Mesenteric fat pad (tissue), 1 donor: ENCODE measurements around the gene LECT2. TPM values are rescaled to one million over a fixed set of nuclear protein-coding genes. Genes with fewer than 3 reads are reported as not detected.

Source experiments
- DNase-seq: peaks from one replicate; pipeline ENCODE4 v3.0.0-alpha.2; 2020; ENCODE audit warnings: low spot score
- long read RNA-seq: library from polyadenylated mRNA; unstranded; transcript quantifications from one replicate; pipeline ENCODE4 v2.0.0, GENCODE V29; 2020
- total RNA-seq: library from RNA; stranded (reverse); fragmentation: NEBNext Ultra II Directional; extraction: Animal tissue kit (Norgen Biotek cat#: 25700); gene quantifications from one replicate; pipeline ENCODE4 v1.2.1, GENCODE V29; 2021
- donor health status: DM: yes; HTN: yes; CAD: no.

The LECT2 gene
- total RNA-seq: not detected
- long read RNA-seq, partial matches to known transcripts: 0 of 3 reads
- long read RNA-seq, other reads (novel, unspliced or antisense): 3 of 3 reads

DNA sequence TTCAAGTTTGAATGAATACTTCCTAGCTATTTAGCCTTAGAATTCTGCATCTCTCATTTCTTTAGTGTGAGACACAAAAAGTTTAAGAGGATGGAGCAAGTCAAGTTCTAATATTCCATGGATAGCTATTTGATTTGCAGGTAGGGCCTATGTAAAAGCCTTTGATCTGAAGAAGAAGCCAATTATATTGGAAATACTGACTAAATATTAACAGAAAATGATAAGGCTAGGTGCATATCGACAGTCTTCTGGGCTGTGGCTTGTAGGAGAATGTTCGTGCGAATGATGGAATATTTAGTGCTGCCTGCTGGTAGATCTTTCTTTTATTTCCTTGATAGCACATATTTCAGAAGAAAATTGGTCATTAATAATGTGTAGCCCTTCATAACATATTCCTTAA, at the start of gene LECT2:
LECT2 (minus strand) TSS at position 85 of the 400 bp plus-strand sequence. CDS start 150 bp downstream, outside the sequence.
- DNase-seq: no peak

DNA sequence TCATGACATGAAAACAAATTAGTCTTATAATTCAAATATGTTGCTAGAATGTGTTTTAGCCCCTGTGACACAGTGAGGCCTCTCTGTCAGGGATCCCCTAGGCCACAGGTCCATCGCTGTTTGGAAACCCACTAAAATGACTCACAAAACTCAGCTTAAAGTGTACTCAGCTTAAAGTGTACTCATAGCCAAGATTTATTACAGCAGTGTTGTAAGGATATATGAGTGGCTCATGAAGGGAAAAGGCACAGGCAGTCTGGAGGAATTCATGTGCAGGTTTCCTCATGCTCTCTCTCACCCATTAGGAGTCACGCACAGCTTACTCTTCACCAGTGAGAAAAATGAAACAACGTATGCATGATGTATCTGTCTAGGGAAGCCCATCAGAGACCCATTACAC, 49.7 kb upstream of the LECT2 start:
- no peak for DNase-seq

DNA sequence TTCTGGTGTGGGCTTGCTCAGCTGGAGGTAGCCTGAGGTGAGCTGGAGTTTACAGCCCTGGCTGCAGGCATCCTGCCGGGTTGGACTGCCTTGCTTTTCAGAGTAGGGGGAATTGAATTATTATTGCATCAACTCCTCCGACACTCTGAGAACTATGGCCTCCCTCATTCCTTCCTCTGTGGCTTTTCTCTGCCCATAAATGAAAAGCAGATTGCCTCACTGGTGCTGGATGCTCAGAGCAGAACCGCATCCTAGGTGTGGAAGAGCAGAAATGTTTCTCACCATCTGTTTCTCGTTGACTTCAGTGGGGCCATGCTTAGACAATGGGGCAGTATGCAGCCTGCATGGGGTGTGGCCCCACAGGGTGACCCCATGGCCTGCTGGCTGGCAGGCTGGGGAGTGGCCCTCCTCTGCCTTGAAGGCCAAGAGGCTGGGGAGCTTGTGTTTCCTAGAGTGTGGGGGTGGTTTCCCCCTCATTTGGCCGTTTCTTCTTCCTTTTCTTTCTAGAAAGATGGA, 46.7 kb upstream of the LECT2 start:
- DNase-seq: no peak

DNA sequence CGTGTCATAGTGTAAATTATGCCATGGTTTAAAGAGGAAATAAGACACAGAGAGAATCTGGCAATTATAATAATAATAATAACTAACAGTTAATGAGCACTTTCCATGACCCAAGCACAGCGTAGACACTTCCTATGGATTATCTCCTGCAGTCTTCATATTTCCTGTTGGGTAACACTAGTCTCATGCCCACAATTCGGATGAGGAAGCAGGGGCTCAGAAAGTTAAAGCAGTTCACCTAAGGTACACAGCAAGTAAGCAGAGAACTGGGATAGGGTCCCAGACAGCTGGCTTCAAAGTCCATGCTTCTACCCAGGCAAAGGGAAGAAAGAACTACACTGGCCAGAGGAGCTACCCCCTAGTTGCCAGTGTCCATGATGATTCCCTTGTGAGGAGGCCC, 46.1 kb upstream of the LECT2 start:
- DNase-seq: no peak

DNA sequence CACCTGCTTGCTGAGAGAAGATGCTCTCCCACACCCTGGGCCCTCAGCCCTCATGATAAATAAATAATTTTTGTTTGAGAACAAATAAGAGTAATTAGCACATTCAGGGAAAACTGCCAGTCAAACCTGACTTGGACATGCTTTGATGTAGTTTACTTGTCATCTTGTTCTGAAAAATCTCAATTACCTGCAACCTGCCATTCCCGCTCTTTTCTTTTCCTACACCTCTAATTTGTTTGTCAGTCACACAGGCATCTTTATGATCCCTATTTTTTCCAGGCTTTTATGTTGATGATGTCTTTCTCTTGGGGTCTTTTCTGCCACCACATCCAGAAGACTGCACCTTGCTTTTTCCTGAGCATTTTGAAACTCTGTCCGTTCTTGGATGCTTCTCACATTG, 45.4 kb upstream of the LECT2 start:
- no peak for DNase-seq

DNA sequence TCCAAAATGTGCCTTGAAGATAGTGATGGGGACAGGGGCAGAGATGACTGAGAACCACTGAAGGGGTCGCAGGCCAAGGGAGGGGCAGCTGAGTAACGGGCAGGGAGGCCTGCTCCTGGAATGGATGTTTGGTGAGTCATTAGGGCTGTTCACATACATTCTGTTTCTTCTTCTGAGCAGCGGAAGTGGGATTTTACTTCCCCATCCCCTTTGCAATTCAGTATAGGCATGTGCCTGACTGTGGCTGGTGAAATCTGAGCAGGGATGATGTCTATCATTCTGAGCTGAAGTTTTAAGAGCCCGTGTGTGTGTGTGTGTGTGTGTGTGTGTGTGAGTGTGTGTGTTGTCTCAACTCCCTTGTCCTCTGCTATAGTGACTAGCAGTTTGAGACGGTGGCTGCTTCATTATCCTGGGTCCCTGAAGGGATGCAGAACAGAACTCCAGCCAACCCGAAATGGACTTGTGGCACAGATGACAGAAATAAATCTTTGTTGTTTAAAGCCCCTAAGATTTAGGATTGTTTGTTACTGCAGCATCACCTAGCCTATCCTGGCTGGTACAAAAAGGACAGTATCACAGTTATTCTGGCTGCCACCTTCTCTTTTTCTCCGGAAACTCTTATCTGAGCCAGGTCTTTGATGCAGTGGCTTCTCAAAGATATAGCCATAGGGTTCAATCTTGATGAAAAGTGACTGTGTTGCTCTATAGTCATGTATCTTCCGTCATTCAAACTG, 44.8 kb upstream of the LECT2 start:
- no peak for DNase-seq

DNA sequence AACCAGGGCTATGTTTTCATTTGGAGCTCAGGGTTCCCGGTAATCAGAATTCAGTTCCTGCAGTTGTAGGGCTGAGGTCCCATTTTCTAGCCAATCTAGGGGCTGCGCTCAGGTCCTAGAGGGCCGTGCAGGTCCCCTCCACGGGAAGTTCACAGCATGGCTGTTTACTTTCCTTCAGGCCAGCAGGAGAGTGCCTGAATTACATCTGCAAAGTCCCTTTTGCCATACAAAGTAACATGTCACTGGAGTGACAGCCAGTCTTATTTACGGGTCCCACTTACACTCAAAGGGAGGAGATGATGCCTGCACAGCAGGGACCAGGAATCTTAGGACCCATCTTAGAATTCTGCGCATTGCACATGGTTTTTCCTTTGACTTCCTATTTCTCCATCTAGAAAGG, 44.1 kb upstream of the LECT2 start:
- no peak for DNase-seq

DNA sequence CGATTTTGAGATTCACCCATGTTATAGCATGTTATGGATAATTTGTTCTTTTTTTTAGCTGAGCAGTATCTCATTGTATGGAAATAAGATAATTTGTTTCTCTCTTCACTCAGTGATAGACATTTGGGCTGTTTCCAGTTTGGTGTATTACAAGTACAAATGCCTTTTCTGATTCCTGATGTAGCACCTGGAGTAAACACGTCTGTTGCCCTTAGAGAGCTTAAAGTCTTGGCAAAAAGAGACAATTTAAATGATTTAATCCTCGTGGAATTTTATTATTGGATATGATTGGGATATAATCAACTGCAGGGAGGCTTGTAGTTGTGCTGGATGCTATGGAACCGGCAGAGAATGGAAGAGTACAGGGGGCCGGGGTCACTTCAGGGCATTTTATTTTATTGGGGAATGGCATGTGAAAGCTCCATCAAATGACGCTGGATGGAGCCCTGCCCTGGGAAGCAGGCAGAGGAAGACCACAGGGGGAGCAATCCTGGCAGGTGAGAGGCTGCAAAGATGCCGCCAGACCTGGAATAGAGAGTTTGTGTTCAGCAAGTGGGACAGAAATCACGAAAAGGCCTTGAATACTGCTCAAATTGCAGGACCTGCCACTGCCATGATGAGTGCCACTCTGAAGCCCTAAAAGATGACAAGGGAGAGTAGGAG, 43.0 kb upstream of the LECT2 start:
- no peak for DNase-seq

DNA sequence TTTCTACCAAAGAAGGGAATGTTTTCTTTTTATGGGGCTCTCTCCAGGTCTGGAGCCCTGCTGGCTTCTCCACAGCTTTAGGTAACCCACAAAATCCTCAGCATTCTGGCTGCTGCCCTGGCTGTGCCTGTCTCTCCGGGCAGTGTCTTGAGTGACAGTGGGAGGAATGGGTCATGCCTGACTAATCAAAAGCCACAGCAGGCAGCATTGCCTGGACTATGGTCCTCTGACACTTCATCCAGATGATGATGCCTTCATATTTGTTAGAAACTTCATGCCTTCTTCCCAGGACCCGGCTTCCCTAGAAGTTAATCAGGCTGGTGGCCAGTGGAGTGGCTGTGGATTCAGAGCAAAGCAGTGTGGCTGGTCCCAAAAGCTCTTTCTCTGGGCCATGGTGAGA, 41.8 kb upstream of the LECT2 start:
- DNase-seq: no peak

DNA sequence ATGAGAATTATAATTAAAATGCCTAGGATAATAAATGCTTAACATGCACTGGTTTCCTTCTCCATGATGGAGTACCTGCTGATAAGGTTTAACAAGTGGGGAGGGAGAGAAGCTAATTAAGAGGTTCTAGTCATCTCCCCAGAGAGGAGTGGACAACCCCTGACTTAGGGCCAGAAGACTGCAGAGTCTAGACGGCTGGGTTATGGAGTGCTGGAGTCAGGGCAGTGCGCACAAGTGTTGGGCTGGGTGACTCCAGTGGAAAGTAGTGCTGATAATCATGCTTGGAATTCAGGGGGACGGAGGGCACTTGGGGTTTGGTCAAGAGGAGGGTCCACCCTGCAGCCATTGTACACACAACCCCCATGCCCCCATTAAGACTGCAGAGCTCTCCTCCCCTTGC, 41.2 kb upstream of the LECT2 start:
- no peak for DNase-seq

DNA sequence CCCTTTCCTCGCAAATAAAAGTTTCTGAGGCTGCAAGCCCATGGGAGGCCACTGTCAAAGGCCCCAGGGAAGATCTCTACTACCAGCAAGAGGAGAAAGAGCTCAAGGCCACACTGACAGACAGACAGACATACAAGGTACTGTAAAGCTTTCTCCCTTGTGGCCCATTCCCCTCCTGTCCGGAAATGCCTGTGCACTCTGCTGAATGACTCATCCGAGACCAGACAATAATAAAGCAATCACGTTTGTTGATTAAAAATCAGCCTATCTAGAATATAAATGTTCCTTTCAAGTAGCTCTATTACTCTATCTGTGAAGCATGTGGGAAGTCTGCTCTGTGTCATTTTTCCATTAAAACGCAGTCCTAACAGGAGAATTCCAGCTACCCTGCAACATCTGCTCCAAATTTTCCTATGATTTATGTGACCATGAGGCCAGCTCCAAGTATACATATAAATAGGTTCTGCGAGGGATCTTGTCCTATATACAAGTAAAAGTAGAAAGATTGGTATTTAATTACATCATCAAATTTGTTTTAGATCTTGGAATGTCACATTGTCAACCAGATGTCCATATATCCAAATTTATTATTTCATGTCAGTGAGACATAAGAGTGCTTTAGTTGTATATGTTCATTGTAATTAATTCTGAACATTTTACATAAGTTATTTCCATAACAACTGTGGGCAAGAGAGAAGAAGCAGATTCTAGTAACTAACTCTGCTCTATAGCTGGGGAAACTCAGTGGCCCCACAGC, 39.3 kb upstream of the LECT2 start:
- no peak for DNase-seq

DNA sequence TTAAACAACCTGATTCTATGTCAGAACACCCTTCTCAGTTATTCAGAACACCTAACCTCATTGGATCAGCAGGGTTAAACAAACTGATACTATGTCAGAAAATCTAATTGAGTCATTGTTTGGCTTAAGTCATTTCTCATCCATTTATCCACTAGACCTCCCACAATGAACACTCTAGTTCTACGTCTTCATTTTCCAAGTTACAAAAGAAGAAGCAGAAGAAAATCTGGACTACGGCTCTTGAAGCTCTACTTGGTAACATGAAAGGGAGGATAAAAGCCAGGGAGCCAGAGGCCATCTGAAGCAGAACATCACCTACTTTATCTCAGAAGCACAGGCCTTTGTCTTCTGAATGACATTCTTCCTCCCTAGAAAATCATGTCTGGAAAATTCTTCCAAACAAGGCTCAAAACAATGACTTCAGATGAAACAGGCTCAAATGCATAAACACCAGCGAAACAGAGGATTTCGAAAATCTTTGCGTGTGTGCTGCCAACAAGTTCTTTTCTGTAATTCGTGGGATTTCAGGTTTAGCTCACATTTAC, 38.6 kb upstream of the LECT2 start:
- no peak for DNase-seq

DNA sequence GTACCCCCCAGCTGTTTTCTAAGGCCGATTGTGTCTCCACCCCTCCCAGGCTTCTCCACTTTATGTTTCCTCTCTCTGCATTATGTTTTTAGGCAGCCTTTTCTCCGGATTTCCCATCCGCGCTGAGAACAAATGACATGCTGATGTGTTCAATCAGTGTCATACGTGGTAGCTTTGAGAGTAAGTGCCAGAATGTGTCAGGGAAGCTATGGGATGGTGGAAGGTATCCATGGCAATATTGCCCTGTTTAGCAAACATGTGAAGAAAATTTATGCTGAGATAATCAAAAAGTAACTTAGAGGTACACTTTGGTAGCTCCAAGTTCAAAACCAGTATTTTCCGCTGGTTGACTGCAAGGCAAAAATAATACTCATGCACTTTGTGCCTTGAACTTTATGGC, 36.6 kb upstream of the LECT2 start:
- DNase-seq: no peak

DNA sequence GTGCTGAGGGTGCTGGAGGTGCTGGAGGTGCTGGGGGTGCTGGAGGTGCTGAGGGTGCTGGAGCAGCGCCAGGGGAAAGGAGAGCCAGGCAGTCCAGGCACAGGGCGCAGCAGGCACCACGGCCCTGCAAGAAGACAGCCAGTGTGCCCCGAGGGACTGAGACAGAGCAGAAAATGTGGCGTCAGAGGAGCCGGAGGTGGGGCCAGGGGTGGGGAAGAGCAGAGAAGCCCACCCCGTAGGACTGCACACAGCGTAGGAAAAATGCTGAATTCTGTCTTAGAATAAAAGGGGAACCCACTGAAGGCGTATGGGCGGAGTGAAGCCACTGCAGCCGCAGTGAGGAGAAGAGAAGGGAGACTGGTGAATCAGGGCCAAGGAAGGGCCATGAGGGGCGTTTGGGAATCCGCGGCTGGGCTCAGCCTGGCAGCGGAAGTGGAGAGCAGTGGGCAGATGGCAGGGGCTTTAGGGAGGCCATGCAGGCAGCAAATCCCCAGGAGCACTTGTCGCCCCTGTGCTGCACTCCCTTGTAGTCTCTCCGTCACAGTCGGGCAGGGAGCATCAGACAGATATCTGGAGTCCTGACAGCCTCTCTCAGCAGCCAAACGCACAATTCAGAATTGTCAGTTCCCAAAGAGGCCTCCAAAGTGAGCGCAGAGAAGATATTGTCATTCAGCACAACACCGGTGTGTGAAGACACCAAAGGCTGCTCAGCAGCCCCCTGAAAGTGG, 35.9 kb upstream of the LECT2 start:
- DNase-seq: no peak

DNA sequence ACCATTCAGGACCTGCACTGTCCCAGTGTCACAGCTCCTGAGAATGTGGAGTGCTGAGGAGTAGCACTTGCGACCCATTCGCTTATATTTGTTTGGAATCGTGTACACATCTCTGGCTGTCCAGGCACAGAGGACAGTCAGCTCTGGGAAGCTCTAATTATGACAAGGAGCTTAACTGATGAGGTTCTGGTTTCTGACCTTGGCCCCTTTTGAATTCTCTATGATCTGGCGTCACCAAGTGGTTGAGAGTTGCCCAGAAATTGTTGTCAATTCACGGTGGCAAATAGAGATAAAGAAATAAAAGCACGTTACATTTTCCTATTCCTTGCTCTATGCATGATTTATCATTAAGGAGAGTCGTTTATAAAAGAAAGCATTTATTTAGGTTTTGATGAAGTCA, 34.9 kb upstream of the LECT2 start:
- DNase-seq: no peak

DNA sequence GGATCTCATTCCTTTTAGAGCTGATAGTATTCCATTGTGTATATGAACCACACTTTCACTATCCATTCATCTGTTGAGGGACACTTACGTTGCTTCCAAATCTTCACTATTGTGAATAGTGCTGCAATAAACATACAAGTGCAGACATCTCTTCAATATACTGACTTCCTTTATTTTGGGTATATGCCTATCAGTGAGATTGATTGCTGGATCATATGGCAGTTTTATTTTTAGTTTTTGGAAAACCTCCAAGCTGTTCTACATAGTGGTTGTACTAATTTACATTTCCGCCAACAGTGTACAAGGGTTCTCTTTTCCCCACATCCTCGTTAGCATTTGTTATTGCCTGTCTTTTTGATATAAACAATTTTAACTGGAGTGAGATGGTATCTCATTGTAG, 33.8 kb upstream of the LECT2 start:
- DNase-seq: no peak

DNA sequence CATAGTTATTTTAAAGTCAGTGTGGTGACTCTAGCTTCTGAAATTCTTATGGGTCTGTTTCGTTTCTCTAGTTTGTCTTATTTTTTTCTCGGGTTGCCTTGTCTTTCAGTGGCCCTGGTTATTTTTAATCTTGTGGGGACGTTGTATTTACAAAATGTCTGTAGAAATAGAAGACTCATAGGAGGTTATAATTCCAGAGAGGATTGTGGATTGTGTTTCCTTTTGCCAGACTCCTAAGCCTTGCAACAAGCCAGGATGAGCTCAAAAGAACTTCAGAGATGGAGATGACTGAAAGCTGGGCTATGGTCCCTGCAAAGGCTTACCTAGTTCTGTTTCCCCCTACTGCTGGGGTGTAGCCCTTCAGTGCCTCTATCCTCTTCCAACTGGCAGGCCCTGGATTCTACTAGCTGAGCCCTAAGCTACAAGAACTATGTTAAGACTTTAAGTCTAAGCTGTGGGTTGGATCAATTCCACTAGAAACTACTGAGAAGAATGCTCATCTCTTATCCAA, 32.2 kb upstream of the LECT2 start:
- no peak for DNase-seq

DNA sequence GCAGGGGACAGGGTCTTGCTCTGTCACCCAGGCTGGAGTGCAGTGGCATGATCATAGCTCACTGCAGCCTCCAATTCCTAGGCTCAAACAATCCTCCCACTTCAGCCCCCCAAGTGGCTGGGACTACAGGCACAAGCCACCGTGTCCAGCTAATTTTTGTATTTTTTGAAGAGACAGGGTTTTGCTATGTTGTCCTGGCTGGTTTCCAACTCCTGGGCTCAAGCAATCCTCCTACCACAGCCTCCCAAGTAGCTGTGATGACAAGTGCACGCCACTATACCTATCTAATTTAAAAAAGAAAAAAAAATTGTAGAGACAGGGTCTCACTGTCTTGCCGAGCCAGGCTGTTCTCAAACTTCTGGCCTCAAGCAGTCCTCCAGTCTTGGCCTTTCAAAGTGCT, 31.6 kb upstream of the LECT2 start:
- DNase-seq: no peak

DNA sequence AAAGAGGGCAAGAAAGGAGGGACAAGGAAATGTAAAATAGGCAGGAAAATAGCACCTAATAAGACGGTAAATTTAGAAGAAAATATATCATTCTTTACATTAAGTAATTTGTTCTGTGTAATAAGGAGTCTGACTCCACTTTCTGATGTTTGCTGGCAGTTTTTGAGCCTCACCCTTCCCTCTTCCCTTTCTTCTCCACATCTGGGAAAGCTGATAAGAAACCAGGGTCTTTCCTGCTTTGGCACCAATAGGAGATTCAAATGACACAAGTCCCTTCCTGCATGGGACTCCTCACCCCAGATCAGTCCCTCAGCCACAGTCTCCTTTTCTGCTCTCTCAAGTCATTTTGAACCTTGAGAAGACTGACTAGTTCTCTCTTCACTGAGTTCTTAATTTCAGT, 31.2 kb upstream of the LECT2 start:
- no peak for DNase-seq

DNA sequence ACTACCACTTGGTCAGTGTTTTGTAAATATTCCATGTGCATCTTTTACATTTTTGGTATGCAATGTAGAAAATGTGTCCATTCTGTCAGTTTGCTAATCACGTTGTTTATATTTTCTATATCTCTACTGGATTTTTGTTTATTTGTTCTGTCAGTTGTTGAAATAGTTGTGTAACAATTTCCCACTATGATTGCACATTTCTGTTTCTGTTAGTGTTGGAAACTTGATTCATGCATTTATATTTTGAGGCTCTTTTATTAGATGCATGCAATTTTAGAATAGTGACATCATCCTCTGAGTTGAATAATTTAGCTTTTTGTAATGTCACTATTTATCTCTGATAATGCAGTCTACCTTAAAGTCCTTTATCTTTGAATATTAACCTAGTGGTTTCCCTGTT, 25.8 kb upstream of the LECT2 start:
- DNase-seq: no peak

DNA sequence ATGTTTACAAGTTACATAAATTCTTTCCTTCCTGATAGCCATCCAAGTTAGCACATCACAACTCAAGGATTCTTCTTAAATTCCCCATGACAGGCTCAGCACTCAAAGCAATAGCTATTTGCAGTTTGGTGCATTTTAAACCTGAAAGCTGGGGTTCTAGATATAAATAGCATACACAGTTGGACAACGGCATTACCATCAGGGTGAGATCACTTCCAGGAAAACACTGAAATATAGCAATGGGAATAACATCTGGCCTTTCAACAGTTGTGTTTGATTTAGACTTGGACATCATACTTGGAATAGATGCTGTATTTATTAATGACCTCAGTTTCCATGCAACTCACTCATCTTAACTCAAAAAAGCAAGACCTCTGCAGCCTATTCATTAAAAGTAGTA, 24.7 kb upstream of the LECT2 start:
- DNase-seq: no peak
